Liver (tissue), 3 donors: ENCODE measurements around the gene ZNF780A.

Experiments used
- EGR1 ChIP-seq, 2 donors: IDR thresholded peaks; 2 replicates each; pipeline ENCODE4 v1.6.1; 2016 to 2018; ENCODE audit warnings: antibody characterized with exemption in 2 of 2, low read depth in 2 of 2
- NR2F2 ChIP-seq: IDR thresholded peaks from 2 replicates; pipeline ENCODE4 v1.6.1; 2016; ENCODE audit warnings: antibody characterized with exemption
- RAD21 ChIP-seq, 2 donors: IDR thresholded peaks; 2 replicates each; pipeline ENCODE4 v1.6.1; 2016; ENCODE audit warnings: antibody characterized with exemption in 2 of 2, mild to moderate bottlenecking in 2 of 2
- SP1 ChIP-seq: IDR thresholded peaks from 2 replicates; pipeline ENCODE4 v1.6.1; 2018; ENCODE audit warnings: antibody characterized with exemption, mild to moderate bottlenecking
- TAF1 ChIP-seq: conservative IDR thresholded peaks from 2 replicates; pipeline ENCODE4 v1.6.1; 2016; ENCODE audit warnings: antibody characterized with exemption, mild to moderate bottlenecking
- TF ChIP-seq, protein P1 (sequence below): fragments of 150-350 bp; IDR thresholded peaks from 2 replicates; pipeline ENCODE4 v1.5.1; 2017; ENCODE audit warnings: improper control_type of control experiment, low read depth, low read length; ENCODE audit not compliant: missing input control
- TF ChIP-seq, protein P2 (sequence below): IDR thresholded peaks from 2 replicates; pipeline ENCODE4 v1.6.1; 2016; ENCODE audit warnings: antibody characterized with exemption, mild to moderate bottlenecking
- TF ChIP-seq, protein P3 (sequence below): IDR thresholded peaks from 2 replicates; pipeline ENCODE4 v1.6.1; 2016; ENCODE audit warnings: antibody characterized with exemption
- donor health status: healthy.
- donor health status: healthy.

DNA sequence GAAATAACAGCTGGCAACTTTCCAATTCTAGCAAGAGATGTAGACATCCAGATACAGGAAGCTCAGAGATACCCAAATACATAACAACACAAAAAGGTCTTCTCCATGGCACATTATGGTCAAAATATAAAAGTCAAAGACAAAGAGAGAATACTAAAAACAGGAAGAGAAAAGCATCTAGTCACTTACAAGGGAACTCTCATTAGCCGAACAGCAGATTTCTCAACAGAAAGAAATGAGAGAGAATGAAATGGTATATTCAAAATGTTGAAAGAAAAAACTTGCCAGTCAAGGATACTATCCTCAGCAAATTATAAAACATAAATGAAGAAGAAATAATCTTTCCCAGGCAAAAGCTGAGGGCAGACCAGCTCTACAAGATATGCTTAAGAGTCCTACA is 12.4 kb downstream of the ZNF780A start:
- TF ChIP-seq, protein P1, sequence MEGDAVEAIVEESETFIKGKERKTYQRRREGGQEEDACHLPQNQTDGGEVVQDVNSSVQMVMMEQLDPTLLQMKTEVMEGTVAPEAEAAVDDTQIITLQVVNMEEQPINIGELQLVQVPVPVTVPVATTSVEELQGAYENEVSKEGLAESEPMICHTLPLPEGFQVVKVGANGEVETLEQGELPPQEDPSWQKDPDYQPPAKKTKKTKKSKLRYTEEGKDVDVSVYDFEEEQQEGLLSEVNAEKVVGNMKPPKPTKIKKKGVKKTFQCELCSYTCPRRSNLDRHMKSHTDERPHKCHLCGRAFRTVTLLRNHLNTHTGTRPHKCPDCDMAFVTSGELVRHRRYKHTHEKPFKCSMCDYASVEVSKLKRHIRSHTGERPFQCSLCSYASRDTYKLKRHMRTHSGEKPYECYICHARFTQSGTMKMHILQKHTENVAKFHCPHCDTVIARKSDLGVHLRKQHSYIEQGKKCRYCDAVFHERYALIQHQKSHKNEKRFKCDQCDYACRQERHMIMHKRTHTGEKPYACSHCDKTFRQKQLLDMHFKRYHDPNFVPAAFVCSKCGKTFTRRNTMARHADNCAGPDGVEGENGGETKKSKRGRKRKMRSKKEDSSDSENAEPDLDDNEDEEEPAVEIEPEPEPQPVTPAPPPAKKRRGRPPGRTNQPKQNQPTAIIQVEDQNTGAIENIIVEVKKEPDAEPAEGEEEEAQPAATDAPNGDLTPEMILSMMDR = no peak
- TF ChIP-seq NR2F2 = no peak
- TF ChIP-seq, protein P2, sequence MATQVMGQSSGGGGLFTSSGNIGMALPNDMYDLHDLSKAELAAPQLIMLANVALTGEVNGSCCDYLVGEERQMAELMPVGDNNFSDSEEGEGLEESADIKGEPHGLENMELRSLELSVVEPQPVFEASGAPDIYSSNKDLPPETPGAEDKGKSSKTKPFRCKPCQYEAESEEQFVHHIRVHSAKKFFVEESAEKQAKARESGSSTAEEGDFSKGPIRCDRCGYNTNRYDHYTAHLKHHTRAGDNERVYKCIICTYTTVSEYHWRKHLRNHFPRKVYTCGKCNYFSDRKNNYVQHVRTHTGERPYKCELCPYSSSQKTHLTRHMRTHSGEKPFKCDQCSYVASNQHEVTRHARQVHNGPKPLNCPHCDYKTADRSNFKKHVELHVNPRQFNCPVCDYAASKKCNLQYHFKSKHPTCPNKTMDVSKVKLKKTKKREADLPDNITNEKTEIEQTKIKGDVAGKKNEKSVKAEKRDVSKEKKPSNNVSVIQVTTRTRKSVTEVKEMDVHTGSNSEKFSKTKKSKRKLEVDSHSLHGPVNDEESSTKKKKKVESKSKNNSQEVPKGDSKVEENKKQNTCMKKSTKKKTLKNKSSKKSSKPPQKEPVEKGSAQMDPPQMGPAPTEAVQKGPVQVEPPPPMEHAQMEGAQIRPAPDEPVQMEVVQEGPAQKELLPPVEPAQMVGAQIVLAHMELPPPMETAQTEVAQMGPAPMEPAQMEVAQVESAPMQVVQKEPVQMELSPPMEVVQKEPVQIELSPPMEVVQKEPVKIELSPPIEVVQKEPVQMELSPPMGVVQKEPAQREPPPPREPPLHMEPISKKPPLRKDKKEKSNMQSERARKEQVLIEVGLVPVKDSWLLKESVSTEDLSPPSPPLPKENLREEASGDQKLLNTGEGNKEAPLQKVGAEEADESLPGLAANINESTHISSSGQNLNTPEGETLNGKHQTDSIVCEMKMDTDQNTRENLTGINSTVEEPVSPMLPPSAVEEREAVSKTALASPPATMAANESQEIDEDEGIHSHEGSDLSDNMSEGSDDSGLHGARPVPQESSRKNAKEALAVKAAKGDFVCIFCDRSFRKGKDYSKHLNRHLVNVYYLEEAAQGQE = no peak
- TF ChIP-seq SP1 = no peak
- TF ChIP-seq TAF1 = no peak
- TF ChIP-seq RAD21 (IDR thresholded peaks at IDR 0.05) = no peak
- TF ChIP-seq EGR1 (IDR thresholded peaks at IDR 0.05; ENCODE audit: low read depth in 2 of 2) = no peak
- TF ChIP-seq, protein P3, sequence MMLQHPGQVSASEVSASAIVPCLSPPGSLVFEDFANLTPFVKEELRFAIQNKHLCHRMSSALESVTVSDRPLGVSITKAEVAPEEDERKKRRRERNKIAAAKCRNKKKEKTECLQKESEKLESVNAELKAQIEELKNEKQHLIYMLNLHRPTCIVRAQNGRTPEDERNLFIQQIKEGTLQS = no peak
